ENCODE measurements around the gene PCNT.

PCNT gene

DNA sequence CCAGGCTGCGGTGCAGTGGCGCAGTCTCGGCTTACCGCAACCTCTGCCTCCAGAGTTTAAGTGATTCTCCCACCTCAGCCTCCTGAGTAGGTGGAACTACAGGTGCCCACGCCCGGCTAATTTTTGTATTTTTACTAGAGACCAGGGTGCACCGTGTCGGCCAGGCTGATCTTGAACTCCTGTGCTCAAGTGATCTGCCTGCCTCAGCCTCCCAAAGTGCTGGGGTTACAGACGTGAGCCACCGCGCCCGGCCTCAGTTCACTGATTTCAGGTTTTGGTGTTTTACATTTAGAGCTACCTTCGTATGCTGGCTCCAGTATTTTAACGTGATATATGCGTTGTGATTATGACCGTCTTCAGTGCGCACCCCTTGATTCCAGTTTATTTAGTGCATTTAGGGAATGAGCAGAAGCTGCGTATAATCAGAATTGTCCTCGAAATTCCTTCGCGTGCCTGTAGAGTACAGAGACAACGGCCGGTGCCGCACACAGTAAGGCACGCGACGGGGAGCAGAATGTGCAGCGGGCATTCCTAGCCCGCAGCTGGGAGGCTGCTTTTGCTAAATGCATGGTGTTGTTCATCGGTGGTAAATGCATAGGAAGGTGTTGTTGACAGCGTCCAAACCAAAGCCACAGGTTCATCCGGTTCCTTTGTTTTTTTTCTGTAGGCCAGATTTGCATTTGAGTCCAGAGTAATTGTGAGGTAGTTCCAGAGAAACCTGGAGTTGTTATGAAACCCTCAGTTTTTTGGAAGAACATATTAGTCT, 85.9 kb downstream of the PCNT start:
- no peak for FAIRE-seq

DNA sequence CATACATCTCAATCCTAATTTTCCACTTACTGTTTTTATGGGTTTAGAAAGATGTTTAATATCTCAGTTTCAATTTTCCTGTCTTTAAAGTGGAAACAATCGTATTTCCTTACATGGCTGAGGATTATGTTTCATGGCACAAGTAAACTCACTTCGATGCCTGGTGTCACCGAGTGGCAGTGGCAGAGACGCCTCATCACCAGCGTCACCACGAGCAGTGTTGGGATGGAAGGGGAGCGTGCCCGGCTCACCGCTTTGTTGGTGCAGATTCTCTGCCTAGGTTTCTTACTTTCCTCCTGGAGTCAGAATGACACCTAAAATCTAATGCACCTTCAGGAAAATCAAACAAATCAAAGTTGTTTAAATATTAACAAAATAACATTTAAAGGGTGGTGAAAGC, 86.6 kb downstream of the PCNT start:
- no peak for FAIRE-seq

DNA sequence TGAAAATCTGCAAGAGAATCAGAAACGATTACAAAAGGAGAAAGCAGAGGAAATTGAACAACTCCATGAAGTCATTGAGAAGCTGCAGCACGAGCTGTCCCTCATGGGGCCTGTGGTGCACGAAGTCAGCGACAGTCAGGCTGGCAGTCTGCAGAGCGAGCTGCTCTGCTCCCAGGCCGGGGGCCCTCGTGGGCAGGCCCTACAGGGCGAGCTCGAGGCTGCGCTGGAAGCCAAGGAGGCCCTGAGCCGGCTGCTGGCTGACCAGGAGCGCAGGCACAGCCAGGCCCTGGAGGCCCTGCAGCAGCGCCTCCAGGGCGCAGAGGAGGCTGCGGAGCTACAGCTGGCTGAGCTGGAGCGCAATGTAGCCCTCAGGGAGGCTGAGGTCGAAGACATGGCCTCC, 87.3 kb downstream of the PCNT start:
- no peak for FAIRE-seq

DNA sequence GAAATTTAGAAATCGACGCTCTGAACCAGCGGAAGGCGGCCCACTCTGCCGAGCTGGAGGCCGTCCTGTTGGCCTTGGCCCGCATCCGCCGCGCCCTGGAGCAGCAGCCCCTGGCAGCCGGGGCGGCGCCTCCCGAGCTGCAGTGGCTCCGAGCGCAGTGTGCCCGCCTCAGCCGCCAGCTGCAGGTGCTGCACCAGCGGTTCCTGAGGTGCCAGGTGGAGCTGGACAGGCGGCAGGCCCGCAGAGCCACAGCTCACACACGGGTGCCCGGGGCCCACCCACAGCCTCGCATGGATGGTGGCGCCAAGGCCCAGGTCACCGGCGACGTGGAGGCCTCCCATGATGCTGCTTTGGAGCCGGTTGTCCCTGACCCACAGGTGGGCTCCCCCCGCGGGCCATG, 87.7 kb downstream of the PCNT start:
- no peak for FAIRE-seq

DNA sequence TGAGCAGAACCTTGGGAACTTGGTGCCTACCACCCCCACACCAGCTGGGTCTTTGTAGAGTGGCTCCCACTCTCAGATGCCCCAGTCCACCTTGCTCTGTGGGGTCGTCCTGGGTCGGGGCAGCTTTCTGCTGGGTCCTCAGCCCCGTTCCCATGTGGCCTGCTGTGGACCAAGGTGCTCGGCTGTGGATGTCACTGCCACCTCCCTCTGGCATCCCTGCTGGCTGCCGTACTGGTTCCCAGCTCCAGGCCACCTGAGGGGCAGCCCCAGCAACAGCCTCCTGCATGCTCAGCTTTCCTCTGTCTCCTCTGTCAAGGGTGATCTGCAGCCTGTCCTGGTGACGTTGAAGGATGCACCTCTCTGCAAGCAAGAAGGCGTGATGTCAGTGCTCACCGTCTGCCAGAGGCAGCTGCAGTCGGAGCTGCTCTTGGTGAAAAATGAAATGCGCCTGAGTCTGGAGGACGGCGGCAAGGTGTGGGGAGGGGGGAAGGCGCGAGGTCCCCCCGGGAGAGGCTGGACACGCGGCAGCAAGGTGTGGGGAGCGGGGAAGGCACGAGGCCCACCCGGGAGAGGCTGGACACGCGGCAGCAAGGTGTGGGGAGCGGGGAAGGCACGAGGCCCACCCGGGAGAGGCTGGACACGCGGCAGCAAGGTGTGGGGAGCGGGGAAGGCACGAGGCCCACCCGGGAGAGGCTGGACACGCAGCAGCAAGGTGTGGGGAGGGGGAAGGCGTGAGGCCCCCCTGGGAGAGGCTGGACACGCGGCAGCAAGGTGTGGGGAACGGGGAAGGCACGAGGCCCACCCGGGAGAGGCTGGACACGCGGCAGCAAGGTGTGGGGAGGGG, 88.8 kb downstream of the PCNT start:
- no peak for FAIRE-seq

DNA sequence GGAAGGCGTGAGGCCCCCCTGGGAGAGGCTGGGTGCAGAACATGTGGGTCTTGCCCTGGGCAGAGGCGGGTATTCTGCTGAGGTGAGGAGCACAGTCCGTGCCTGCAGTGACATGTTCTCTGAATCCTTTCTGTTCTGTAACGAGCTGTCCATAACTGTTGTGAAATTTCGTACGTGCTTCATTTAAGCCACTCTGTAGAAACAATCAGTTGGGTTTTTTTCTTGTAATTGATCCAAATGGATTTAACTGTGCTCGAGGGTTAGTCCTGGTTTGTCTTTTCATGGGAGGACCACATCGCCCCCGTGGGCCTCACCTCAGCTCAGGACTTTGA, 89.4 kb downstream of the PCNT start:
- no peak for FAIRE-seq

DNA sequence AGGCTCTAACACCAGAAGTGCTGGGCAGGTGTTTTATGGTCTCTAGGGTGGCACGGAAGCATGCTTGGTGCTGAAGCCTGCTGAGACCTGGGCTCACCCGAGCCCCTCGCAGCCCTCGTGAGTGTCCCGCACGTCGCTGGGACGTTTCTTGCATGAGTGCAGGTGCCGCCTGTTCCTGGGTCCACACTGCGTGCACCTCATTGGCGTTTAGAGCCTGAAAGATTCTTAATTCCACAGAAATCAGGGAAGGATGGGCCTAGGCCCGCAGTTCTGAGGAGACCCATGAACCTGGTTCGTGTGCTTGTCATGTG, 91.0 kb downstream of the PCNT start:
- FAIRE-seq, result no peak

DNA sequence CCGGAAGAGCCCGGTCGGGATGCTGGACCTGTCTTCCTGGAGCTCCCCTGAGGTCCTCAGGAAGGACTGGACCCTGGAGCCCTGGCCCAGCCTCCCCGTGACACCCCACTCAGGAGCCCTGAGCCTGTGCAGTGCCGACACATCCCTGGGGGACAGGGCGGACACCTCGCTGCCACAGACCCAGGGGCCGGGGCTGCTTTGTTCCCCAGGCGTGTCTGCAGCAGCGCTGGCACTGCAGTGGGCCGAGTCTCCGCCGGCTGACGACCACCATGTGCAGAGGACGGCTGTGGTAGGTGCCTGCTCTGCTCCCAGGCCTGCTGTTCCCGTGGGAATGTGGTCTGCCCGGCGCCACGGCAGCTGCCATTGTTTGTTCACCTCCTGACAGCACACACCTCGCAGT, 92.6 kb downstream of the PCNT start:
- no peak for FAIRE-seq

DNA sequence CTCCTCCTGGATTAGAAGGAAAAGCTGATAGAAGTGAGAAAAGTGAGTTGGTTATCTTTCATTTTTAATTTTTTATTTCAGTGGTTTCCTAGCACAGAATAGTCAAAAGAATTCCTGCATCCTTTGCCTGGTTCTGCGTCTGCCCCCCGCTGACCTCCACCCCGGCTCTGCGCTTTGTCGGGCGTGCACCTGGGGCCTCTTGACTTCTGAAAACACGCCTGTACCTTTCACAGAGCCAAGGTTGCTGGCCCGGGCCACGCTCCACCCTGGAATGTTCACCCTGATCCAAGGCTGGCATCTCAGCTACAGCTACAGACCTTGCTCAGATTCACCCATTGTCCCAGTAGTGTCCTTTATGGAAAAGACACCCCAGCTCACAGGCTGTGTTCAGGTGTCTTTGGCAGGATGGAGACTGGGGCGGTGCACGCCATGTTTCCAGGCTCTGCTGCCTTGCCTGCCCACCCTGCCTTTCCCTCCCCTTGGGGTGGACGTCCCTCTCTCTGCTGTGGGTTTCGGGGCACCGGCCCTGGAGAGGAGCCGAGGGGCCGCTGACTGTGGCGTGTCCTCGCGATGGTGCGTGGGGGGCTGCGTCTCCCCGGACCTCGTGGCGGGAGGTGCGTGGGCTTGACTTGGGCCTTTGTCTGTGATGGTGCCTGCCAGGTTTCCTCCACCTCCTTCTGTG, 94.5 kb downstream of the PCNT start:
- FAIRE-seq, result no peak

DNA sequence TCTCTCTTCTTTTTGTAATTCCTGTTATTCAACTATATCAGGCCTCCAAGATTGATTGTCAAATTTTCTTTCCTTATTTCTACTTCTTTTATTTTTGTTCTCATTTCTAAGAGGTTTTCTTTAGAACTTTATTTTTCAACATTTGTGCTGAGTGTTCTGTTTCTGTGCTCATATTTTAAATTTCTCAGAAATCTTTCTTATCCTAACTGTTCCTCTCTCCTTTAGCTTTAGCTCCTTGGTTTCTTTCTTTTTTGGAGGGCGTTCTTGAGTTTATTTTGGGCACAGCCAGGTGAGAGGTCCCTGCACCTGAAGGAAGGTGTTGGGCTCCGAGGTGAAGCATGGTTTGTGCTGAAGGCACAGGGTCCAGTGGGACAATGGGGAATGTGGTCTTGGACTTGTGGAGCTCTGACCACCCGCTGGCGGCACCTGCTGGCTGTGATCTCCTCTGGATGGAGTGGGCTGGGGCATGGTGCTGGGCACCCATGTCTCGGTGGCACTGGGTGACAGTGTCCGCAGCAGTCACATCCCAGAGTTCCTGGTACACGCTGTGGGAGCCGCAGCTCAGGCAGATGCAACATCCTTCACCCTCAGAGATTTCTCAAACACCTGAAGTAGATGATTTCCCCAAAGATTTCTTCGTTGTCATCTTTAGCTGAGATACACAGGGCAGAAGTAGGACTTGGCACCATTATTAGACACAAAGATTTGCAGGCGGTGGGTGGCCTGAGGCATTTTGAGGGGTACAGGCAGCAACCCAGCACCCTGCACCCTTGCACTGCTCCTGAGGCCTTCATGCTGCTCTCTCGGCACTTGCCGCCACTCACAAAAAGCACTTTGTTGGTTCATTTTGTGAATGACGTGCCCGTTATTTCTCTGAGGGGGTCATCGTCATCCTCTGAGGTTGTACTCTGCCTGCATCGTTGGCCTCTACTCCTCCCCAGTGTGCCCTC, 96.6 kb downstream of the PCNT start:
- FAIRE-seq, result no peak

DNA sequence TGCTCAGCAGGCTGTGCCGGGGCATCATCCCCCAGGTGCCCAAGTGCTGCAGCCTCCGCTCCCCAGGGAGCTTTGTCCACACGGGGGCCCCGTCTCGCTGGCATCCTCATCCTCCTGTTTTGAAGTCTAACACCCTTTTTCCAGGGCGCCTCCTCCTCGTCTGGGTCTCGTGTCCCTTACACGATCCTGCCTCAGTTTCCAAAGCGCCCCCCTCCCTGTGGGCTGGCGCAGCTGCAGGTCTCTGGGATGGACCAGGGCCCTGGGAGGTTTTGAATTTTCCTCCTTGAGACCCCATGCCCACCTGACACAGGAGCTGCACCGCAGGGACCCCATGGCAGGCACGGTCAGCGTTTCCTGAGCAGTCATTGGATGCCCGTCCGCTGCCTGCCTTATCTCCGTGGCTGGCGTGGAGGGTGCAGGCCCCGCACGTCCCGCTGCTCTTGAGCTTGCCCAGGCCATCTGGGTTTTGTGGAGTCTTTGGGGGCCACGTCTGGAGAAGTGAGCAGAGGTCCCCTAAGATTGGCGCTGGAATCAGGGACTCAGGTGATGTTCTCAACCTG, 97.3 kb downstream of the PCNT start:
- no peak for FAIRE-seq

DNA sequence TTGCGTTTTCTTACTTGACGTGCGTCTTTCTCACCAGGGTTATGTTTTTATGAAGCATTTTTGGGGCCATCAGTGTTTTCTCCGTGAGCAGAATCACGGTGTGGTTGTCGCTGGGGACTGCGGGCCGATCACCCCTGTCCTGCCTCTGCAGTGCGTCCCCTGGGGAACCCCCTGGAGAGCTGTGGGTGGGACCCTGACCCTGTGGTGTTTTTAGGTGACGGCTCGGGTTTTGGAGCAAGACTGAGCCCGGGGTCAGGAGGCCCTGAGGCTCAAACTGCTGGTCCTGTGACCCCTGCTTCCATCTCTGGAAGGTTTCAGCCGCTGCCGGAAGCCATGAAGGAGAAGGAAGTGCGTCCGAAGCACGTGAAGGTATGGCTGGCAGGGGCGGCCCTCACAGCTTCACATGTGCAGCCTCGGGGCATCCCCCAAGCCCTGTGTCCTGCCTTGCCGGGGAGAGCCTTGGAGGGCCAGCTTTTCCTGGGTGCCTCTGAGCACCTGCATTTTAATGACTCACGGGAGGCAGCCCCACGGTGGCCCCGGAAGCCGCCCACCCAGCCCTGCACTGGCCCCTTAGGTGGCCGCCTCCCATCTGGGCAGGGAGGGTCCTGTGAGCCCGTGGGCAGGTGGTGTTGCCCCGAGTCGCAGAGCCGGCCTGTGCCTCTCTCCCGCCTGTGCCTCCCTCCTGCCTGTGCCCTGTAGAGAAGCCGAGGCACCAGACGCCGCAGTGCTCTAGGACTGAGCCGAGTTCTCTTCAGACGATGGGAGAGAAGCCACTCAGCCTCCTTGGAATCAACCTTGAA, 98.0 kb downstream of the PCNT start:
- FAIRE-seq, result no peak

DNA sequence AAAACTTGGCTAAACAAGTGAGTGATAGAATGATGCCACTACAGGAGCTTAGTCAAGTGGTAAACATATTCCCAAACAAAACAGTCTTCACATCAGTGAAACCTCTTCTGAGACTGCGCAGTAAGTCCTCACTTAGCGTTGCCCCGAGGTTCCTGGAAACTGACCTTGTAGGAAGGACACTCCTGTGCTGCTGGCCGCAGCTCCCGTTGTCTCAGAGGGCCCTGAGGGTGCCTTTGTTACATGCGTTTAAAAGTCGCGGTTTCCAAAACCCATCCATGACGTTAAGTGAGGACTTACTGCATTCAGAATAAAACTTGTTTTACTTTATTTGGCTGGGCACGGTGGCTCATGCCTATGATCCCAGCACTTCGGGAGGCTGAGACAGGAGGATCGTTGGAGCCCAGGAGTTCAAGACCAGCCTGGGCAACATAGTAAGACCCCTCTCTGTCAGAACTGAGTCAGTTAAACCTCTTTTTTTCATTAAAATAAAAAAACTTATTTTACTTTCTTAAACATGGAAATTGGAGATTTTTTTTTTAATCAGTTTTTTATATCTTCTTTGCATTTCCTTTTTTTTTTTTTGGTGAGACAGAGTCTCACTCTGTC, 98.8 kb downstream of the PCNT start:
- FAIRE-seq, result no peak

DNA sequence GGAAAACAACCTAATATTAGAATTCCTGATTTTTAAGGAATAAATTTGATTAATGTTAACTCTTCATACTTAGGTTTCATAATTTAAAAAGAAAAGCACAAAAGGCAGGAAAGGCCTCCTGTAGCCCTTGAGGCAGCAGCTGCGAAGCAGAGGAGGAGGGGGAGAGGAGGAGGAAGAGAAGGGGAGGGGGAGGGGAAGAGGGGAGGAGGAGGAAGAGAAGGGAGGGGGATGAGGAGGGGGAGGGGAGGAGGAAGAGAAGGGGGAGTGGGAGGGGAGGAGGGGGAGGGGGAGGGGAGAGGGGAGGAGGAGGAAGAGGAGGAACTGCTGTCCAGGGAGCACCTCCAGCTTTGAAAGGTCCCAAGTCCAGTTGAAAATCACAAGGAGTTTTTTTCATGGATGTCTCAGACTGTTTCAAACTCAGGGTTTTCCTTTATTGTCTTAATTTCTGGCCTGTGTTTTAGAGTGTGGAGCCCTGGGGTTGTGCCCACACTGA, 99.6 kb downstream of the PCNT start:
- FAIRE-seq, result no peak

DNA sequence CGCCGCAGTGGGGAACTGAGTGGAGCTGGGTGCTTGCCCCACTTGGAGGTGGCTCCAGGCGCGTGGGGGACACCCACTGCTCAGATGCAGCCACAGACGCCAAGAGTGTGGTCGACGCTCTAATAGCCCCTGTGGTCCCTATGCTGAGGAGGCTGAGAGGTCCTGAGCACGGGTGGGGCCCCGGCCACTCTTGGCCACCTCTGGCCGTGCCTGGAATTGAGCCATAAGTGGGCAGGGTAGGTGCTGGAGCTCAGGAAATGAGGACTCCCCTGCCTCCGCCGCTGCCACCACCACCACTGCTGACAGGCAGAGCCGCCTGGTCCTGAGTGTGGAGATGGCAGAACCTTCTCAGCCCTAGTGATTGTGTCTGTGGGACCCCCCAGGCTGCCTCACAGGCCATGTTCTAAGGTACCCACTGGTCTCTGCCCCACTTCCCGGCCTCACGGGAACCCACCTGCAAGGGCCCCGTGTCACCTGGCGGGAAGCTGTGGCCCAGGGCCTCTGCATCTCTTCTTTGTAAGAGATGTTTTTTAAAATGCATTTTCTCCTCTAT, 100.2 kb downstream of the PCNT start:
- FAIRE-seq, result no peak

DNA sequence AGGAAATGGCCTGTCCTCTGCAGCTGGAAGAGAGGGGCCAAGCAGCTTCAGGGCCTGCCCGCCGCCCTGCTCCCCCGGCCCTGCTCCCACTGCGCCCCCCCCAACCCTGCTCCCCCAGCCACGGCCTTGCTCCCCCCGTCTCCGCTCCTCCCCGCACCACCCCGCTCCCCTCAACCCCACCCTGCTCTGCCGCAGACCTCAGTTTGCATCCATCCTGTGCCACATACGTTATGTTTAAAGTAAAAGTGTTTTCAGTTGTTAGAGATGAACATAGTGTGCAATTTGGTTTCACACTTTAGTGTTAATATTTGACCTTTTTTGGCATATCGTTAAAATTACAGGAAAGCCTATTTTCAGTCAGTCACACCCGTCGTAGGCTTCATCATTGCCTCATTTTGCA, 100.7 kb downstream of the PCNT start:
- FAIRE-seq, result no peak

DNA sequence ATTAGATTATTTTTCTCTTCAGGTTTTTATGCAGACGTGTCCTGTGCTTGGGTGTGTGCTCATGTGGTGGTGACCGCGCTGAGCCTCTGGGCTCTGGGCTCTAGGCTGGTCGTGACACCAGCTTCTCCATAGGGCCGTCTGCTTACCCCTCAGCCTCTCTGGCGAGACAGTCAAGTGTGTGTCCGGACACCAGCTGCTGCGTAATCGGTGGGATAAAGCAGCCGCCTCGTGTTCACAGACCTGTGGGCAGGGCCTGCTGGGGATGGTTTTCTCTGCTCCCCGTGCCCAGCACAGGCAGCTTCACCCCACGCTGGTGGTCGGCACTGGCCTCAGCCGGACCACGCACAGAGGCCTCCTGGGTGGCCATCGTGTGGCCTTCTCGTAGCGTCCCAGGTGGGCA, 101.1 kb downstream of the PCNT start:
- no peak for FAIRE-seq

DNA sequence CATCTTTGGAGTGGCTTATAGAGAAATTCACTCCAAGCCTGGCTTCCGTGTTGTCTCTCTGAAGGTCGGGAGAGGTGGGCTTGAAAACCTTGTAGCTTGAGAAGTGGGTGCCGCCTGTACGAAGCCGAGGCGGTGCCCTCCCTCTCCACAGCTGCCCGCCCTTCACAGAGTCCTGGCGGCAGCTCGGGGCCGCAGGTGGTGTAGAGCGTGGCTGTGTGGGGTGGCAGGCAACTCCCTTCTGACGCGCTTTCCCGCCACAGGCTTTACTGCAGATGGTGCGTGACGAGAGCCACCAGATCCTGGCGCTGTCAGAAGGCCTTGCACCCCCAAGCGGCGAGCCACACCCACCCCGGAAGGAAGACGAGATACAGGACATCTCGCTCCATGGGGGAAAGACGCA, 101.6 kb downstream of the PCNT start:
- FAIRE-seq, result no peak

DNA sequence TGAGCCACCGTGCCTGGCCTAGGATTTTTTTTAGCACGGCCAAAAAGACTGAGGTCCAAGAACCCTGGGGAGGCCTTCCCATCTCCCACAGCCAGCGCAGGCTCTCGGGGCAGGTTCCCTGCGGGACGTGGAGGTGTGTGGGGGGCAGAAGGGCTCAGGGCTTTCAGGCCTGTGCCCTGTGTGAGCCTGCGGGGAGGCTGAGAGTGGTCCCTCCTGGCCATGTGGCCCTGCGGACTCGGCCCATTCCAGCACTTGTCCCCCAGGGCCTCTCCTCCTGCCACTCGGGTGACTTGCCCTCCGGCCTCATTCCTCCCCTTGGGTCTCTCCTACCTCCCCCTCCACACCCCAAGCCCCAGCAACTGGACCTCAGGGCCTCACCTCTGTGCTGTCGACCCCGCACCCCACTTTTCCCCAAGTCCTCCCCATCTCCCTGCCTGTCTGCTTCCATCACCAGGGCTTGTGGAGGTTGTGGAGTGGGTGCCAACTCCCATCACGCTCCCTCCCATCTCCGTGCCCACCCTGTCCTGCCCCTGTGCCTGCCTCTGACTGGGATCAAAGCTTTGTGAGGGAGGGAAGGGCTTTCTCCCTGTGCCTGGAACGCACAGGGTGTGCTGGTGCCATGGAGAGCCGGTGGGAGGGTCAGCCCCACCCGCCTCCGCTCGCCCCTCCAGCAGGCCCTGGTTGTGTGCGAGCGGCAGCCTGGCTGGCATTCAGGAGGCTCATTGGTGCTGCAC, 102.5 kb downstream of the PCNT start:
- no peak for FAIRE-seq

DNA sequence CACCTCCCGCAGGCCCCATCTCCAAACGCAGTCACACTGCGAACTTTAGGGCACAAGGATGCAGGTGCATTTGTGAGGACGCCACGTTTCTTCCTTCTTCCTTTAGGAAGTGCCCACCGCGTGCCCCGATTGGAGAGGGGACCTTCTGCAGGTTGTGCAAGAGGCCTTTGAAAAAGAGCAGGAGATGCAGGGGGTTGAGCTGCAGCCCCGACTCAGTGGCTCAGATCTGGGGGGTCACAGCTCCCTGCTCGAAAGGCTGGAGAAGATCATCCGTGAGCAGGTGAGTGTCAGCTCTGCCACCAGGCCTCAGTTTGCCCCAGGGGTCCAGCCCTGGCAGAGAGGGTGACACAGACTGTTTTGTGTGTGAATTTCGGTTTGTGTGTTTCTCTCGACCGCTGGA, 103.6 kb downstream of the PCNT start:
- no peak for FAIRE-seq
